Activated CD4-positive, CD25-positive, alpha-beta regulatory T cell treated with anti-CD3 and anti-CD28 coated beads, Interleukin-2, amount 50 U/mL, for 16 hours (primary cell): ENCODE results near the gene ASTN2.

Experiments
- DNase-seq: peaks from one replicate; pipeline ENCODE4 v3.0.0-alpha.2; 2020; ENCODE audit warnings: low read depth, low spot score

The ASTN2 gene

GRCh38 chr9:117018966-117019617, 395.8 kb downstream of the ASTN2 start:
- no peak for DNase-seq

- no peak for DNase-seq
Measured at GRCh38 chr9:117017414-117017985, 397.4 kb downstream of the ASTN2 start.

GRCh38 chr9:117014061-117014460, 400.8 kb downstream of the ASTN2 start:
- no peak for DNase-seq

- no peak for DNase-seq
Measured at GRCh38 chr9:117013440-117013995, 401.3 kb downstream of the ASTN2 start.

- no peak for DNase-seq
Measured at GRCh38 chr9:117010061-117010460, 404.8 kb downstream of the ASTN2 start.

GRCh38 chr9:117008876-117009275, 406.0 kb downstream of the ASTN2 start:
- DNase-seq = no peak

GRCh38 chr9:117008461-117008860, 406.4 kb downstream of the ASTN2 start:
- no peak for DNase-seq

GRCh38 chr9:117002686-117003085, 412.2 kb downstream of the ASTN2 start:
- DNase-seq = no peak

GRCh38 chr9:117000834-117001233, 414.0 kb downstream of the ASTN2 start:
- no peak for DNase-seq

GRCh38 chr9:117000196-117000723, 414.6 kb downstream of the ASTN2 start:
- DNase-seq = no peak

- DNase-seq = no peak
Measured at GRCh38 chr9:116998305-116998704, 416.6 kb downstream of the ASTN2 start.

- DNase-seq = no peak
Measured at GRCh38 chr9:116992865-116993264, 422.0 kb downstream of the ASTN2 start.

GRCh38 chr9:116991051-116991450, 423.8 kb downstream of the ASTN2 start:
- DNase-seq = no peak

- no peak for DNase-seq
Measured at GRCh38 chr9:116990592-116990991, 424.3 kb downstream of the ASTN2 start.

GRCh38 chr9:116987721-116988485, 427.0 kb downstream of the ASTN2 start:
- no peak for DNase-seq

GRCh38 chr9:116986015-116986414, 428.8 kb downstream of the ASTN2 start:
- no peak for DNase-seq

- DNase-seq = no peak
Measured at GRCh38 chr9:116985596-116985995, 429.3 kb downstream of the ASTN2 start.

- no peak for DNase-seq
Measured at GRCh38 chr9:116984111-116984510, 430.7 kb downstream of the ASTN2 start.

GRCh38 chr9:116980582-116981120, 434.2 kb downstream of the ASTN2 start:
- DNase-seq = no peak

GRCh38 chr9:116979456-116979855, 435.4 kb downstream of the ASTN2 start:
- DNase-seq = no peak

GRCh38 chr9:116978155-116978554, 436.7 kb downstream of the ASTN2 start:
- no peak for DNase-seq

- DNase-seq = no peak
Measured at GRCh38 chr9:116975126-116975525, 439.7 kb downstream of the ASTN2 start.
